Measurements from ENCODE around the gene ADAMTS17. TPM values are rescaled to one million over a fixed set of nuclear protein-coding genes. Genes with fewer than 3 reads are reported as not detected.

Gene ADAMTS17
- total and polyA plus RNA-seq, 3 donors from 2014 or later = 6.8 to 17.8 (median 12.4) TPM

DNA sequence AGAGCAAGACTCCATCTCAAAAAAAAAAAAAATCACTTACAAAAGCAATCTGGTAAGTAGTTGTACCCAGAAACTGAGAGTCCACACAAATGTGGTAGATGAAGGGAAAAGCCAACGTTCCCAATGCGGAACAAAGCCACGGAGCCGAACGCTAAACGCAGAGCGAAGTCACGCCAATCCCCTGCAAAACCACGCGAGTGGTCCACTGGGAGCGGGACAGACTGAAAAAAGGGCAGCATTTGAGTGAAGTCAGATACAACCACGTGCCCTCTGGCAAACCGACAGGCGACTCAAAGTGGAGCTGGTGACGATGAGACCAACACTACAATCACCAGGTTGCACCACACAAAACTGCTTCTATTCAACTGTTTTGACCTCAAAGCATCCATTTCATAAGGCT, 362.4 kb downstream of the ADAMTS17 start:
- TF ChIP-seq POLR2A (IDR thresholded peaks at IDR 0.05) = no peak
- TF ChIP-seq, protein P1, sequence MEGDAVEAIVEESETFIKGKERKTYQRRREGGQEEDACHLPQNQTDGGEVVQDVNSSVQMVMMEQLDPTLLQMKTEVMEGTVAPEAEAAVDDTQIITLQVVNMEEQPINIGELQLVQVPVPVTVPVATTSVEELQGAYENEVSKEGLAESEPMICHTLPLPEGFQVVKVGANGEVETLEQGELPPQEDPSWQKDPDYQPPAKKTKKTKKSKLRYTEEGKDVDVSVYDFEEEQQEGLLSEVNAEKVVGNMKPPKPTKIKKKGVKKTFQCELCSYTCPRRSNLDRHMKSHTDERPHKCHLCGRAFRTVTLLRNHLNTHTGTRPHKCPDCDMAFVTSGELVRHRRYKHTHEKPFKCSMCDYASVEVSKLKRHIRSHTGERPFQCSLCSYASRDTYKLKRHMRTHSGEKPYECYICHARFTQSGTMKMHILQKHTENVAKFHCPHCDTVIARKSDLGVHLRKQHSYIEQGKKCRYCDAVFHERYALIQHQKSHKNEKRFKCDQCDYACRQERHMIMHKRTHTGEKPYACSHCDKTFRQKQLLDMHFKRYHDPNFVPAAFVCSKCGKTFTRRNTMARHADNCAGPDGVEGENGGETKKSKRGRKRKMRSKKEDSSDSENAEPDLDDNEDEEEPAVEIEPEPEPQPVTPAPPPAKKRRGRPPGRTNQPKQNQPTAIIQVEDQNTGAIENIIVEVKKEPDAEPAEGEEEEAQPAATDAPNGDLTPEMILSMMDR (IDR thresholded peaks at IDR 0.05) = no peak
- H3K9me3 ChIP-seq = no peaks in the 10 kb centered on the region
- no peaks in the 10 kb centered on the region for H3K36me3 ChIP-seq (ENCODE audit: low read depth, missing control alignments)
- no peak overlapping the region for H3K4me3 ChIP-seq
- WGBS, 2 donors = 95 to 96% methylated on average over 15 of the region's 15 CpGs
- H3K27ac ChIP-seq = no peak overlapping the region
- H3K4me1 ChIP-seq = peaks cover 6% of the 10 kb centered on the region
- H3K27me3 ChIP-seq = no peaks in the 10 kb centered on the region
- no peak for DNase-seq
- intact Hi-C loops (cut with DNase I; ENCODE audit: low total_unique reads) = no loop called here

DNA sequence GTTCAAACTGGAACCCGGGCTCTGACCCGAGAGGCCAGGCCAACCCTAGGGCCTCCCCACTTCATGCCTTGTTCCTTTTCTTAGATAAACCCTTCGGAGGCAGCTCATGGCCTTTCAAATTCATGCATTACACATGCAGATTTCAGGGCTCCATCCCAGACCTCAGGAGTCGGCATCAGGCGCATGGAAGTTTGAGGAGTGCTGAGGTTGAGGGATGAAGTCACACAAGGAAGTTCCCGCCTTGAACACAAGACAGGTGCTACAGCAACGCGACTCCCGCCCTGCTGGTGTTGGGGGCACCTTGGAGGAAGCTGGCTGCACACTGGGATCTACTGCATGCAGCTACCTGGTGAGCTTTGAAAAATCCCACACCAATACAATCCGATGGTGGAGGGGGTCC, 363.3 kb downstream of the ADAMTS17 start:
- Histone ChIP-seq H3K36me3 (ENCODE audit: low read depth, missing control alignments) (no peaks in the 10 kb centered on the region), H3K9me3 (no peaks in the 10 kb centered on the region), H3K4me3 (no peak overlapping the region), H3K27me3 (no peaks in the 10 kb centered on the region), H3K4me1 (peaks cover 6% of the 10 kb centered on the region), H3K27ac (no peak overlapping the region)
- intact Hi-C loops (cut with DNase I; ENCODE audit: low total_unique reads) = no loop called here
- WGBS, 2 donors = 83 to 91% methylated on average over 8 to 10 of the region's 10 CpGs
- TF ChIP-seq, protein P1 (IDR thresholded peaks at IDR 0.05) = no peak
- no peak for TF ChIP-seq POLR2A (IDR thresholded peaks at IDR 0.05)
- DNase-seq = no peak

DNA sequence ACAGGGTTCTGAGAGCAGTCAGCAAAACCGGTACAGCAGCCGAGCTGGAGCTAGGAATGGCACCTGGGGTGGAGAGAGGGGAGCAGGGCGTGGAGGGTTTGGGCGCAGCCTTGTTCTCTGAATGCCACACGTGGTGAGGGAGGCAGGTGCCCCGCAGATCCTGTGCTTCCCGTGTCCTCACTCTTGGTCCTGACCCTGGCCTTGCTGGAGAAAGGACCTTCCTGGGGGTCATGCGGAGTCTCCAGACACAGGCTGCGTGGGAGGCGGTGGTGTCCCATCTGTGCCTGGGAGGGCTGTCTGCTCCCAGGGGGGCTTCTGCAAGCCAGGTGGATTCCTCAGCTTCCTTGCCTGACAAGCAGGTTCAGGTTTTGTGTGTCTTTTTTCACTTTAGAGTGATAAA, 363.8 kb downstream of the ADAMTS17 start:
- WGBS, 2 donors = 84 to 91% methylated on average over 7 to 10 of the region's 10 CpGs
- Histone ChIP-seq H3K27me3 (no peaks in the 10 kb centered on the region), H3K4me3 (no peak overlapping the region), H3K36me3 (ENCODE audit: low read depth, missing control alignments) (no peaks in the 10 kb centered on the region), H3K27ac (no peak overlapping the region), H3K4me1 (peaks cover 6% of the 10 kb centered on the region), H3K9me3 (no peaks in the 10 kb centered on the region)
- no peak for TF ChIP-seq POLR2A (IDR thresholded peaks at IDR 0.05)
- TF ChIP-seq, protein P1 (IDR thresholded peaks at IDR 0.05) = no peak
- intact Hi-C loops (cut with DNase I; ENCODE audit: low total_unique reads) = no loop called here
- no peak for DNase-seq

DNA sequence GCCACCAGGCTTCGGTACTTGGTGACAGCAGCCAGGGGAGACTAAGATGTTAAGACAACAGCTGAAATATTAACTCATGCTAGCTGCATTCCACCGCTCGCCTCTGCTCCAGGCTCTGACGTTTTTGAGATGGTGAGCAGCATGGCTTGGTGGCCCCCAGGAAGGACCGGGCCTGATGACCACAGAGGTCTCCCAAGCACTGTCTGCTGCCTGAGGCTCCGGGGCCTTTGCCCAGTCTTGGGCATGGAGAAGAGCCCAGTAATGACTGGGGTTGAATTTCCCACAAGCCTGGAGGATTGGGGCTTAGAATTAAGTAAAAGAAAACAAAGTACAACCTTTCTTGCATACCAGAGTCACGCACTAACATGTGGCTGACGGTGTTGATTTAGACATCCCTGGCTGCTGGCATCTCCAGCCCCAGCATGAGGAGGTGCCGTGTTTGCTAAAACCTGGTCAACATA, 364.9 kb downstream of the ADAMTS17 start:
- H3K27me3 ChIP-seq = no peaks in the 10 kb centered on the region
- 70 to 85% methylated on average over 5 to 9 of the region's 9 CpGs for WGBS, 2 donors
- H3K36me3 ChIP-seq (ENCODE audit: low read depth, missing control alignments) = no peaks in the 10 kb centered on the region
- no peak overlapping the region for H3K27ac ChIP-seq
- no peak overlapping the region for H3K4me3 ChIP-seq
- TF ChIP-seq, protein P1 (IDR thresholded peaks at IDR 0.05) = no peak
- TF ChIP-seq POLR2A (IDR thresholded peaks at IDR 0.05) = no peak
- H3K9me3 ChIP-seq = no peaks in the 10 kb centered on the region
- no peak for DNase-seq
- intact Hi-C loops (cut with DNase I; ENCODE audit: low total_unique reads) = no loop called here
- H3K4me1 ChIP-seq = peaks cover 6% of the 10 kb centered on the region

DNA sequence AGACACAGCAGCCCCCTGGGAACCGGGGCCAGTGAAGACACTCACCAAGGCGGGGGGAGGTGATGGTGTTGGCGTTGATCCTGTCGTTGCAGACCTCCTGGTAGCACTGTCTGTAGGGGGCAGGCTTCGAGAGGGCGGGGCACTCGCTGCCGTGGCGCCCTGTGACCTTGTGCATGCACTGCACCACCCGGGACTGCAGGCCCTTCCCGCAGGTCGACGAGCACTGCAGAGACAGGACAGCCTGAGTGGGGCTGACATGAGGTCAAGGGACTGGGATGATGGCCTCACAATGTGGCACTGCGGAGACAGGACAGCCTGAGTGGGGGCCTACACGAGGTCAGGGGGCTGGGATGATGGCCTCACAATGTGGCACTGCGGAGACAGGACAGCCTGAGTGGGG, 365.8 kb downstream of the ADAMTS17 start:
- Histone ChIP-seq H3K4me3 (no peak overlapping the region), H3K36me3 (ENCODE audit: low read depth, missing control alignments) (no peaks in the 10 kb centered on the region), H3K9me3 (no peaks in the 10 kb centered on the region), H3K27ac (no peak overlapping the region), H3K27me3 (no peaks in the 10 kb centered on the region), H3K4me1 (peaks cover 6% of the 10 kb centered on the region)
- intact Hi-C loops (cut with DNase I; ENCODE audit: low total_unique reads) = no loop called here
- WGBS, 2 donors = 90 to 100% methylated on average over 3 to 16 of the region's 16 CpGs
- no peak for DNase-seq
- TF ChIP-seq POLR2A (IDR thresholded peaks at IDR 0.05) = no peak
- TF ChIP-seq, protein P1 (IDR thresholded peaks at IDR 0.05) = no peak

Data from testis (tissue), 3 donors.